Astrocyte (in vitro differentiated cells and primary cell): Measurements from ENCODE around the gene ANAPC10.

Source experiments
- CTCF ChIP-seq: IDR thresholded peaks from 2 replicates; pipeline ENCODE4 v1.5.1; 2011; ENCODE audit warnings: low read depth, mild to moderate bottlenecking, inconsistent platforms, low read length, moderate library complexity; ENCODE audit not compliant: insufficient read depth
- EZH2 ChIP-seq: IDR thresholded peaks from 2 replicates; pipeline ENCODE4 v1.6.1; 2012; ENCODE audit warnings: mild to moderate bottlenecking, low read length, inconsistent platforms; ENCODE audit not compliant: insufficient read depth

- TF ChIP-seq CTCF (no peak), EZH2 (no peak)
Measured at GRCh38 chr4:145056325-145057130, 41.5 kb downstream of the ANAPC10 start.
